ENCODE measurements around the gene CLEC2D. TPM values are rescaled to one million over a fixed set of nuclear protein-coding genes. Genes with fewer than 3 reads are reported as not detected.
"Not testable (repeated sequence)": the region's sequence is repeated elsewhere in the genome, so short reads cannot be mapped to it uniquely, and the experiment has no call there.

Gene CLEC2D
- total RNA-seq, 1 donor = 9.4 TPM

DNA sequence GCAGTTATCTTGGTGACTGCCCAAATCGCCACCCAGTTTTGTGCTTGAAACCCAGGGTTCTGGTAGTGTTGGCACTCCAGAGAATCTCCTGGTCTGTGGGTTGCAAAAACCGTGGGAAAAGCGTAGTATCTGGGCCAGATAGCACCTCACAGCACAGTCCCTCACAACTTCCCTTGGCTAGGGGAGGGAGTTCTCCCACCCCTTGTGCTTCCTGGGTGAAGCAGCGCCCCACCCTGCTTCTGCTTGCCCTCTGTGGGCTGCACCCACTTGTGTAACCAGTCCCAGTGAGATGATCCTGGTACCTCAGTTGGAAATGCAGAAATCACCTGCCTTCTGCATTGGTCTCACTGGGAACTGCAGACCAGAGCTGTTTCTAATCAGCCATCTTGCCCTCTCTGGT, 16.4 kb downstream of the CLEC2D start:
- no peaks in the 10 kb centered on the region for H3K4me1 ChIP-seq (ENCODE audit: insufficient read depth, low read length)

DNA sequence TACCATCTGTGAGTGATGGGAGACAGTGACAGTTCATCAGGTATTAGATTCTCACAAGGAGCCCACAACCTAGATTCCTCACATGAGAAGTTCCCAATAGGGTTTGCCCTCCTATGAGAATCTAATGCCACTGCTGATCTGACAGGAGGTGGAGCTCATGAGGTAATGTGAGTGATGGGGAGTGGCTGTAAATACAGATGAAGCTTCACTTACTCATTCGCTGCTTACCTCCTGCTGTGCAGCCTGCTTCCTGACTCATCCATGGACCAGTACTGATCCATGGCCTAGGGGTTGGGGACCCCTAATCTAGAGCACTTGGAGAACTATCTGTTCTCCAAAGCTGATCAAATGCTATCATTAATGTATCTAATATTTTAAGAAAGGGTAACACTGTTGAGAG, 17.7 kb downstream of the CLEC2D start:
- Histone ChIP-seq H3K27ac (ENCODE audit: low read depth, low read length) (no peak overlapping the region), H3K79me2 (ENCODE audit: insufficient read depth, low read length) (no peaks in the 10 kb centered on the region), H4K20me1 (ENCODE audit: insufficient read depth, low read length) (no peaks in the 10 kb centered on the region), H3K4me1 (ENCODE audit: insufficient read depth, low read length) (no peaks in the 10 kb centered on the region), H3K4me2 (ENCODE audit: insufficient read depth, low read length) (no peak overlapping the region), H3K9me3 (ENCODE audit: low read depth, low read length) (no peaks in the 10 kb centered on the region), H3K4me3 (ENCODE audit: insufficient read depth, low read length) (no peak overlapping the region), H3K27me3 (ENCODE audit: insufficient read depth, low read length) (no peaks in the 10 kb centered on the region), H3K36me3 (ENCODE audit: insufficient read depth, low read length) (peaks cover 5% of the 10 kb centered on the region), H2AFZ (ENCODE audit: low read length) (no peak overlapping the region)
- DNase-seq (ENCODE audit: insufficient read length, low spot score, missing footprints) = no peak
- TF ChIP-seq CTCF (IDR thresholded peaks at IDR 0.05; ENCODE audit: extremely low read depth, low read depth, low read length) = no peak

More for the DNA sequence above, 16.4 kb downstream of the CLEC2D start:
- H4K20me1 ChIP-seq (ENCODE audit: insufficient read depth, low read length) = no peaks in the 10 kb centered on the region
- DNase-seq (ENCODE audit: insufficient read length, low spot score, missing footprints) = no peak
- H3K9me3 ChIP-seq (ENCODE audit: low read depth, low read length) = no peaks in the 10 kb centered on the region
- no peaks in the 10 kb centered on the region for H3K79me2 ChIP-seq (ENCODE audit: insufficient read depth, low read length)
- H3K4me2 ChIP-seq (ENCODE audit: insufficient read depth, low read length) = no peak overlapping the region
- H2AFZ ChIP-seq (ENCODE audit: low read length) = no peak overlapping the region
- H3K27me3 ChIP-seq (ENCODE audit: insufficient read depth, low read length) = no peaks in the 10 kb centered on the region
- H3K27ac ChIP-seq (ENCODE audit: low read depth, low read length) = no peak overlapping the region
- peaks cover 7% of the 10 kb centered on the region for H3K36me3 ChIP-seq (ENCODE audit: insufficient read depth, low read length)
- TF ChIP-seq CTCF (IDR thresholded peaks at IDR 0.05; ENCODE audit: extremely low read depth, low read depth, low read length) = no peak
- no peak overlapping the region for H3K4me3 ChIP-seq (ENCODE audit: insufficient read depth, low read length)

DNA sequence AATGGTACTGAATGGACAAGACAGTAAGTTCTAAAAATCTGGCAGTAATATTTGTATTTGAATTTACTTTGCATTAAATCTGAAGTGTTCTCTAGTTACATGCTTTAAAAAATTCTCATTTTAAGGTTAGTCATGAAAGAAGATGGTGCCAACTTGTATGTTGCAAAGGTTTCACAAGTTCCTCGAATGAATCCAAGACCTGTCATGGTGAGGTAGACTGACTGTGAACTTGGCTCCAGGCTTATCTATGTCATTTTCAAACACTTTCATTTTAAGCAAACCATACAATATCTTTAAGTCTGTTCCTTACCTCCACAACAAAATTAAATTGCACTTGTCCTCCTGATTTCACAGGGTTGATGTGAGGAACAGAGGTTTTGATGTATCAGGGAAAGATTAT, 23.4 kb downstream of the CLEC2D start:
- peaks cover 5% of the 10 kb centered on the region for H3K36me3 ChIP-seq (ENCODE audit: insufficient read depth, low read length)
- no peaks in the 10 kb centered on the region for H3K9me3 ChIP-seq (ENCODE audit: low read depth, low read length)
- no peak overlapping the region for H3K4me3 ChIP-seq (ENCODE audit: insufficient read depth, low read length)
- H3K79me2 ChIP-seq (ENCODE audit: insufficient read depth, low read length) = no peaks in the 10 kb centered on the region
- H3K27ac ChIP-seq (ENCODE audit: low read depth, low read length) = no peak overlapping the region
- TF ChIP-seq CTCF (IDR thresholded peaks at IDR 0.05; ENCODE audit: extremely low read depth, low read depth, low read length) = no peak
- no peaks in the 10 kb centered on the region for H4K20me1 ChIP-seq (ENCODE audit: insufficient read depth, low read length)
- H3K4me1 ChIP-seq (ENCODE audit: insufficient read depth, low read length) = no peaks in the 10 kb centered on the region
- no peaks in the 10 kb centered on the region for H3K27me3 ChIP-seq (ENCODE audit: insufficient read depth, low read length)
- no peak overlapping the region for H2AFZ ChIP-seq (ENCODE audit: low read length)
- DNase-seq (ENCODE audit: insufficient read length, low spot score, missing footprints) = no peak
- no peak overlapping the region for H3K4me2 ChIP-seq (ENCODE audit: insufficient read depth, low read length)

GRCh38 chr12:9694241-9694640, 24.7 kb downstream of the CLEC2D start:
- Histone ChIP-seq H3K4me3 (ENCODE audit: insufficient read depth, low read length) (no peak overlapping the region), H2AFZ (ENCODE audit: low read length) (no peak overlapping the region), H3K27me3 (ENCODE audit: insufficient read depth, low read length) (no peaks in the 10 kb centered on the region), H3K4me2 (ENCODE audit: insufficient read depth, low read length) (no peak overlapping the region), H3K27ac (ENCODE audit: low read depth, low read length) (no peak overlapping the region), H3K9me3 (ENCODE audit: low read depth, low read length) (no peaks in the 10 kb centered on the region), H3K79me2 (ENCODE audit: insufficient read depth, low read length) (no peaks in the 10 kb centered on the region), H3K4me1 (ENCODE audit: insufficient read depth, low read length) (no peaks in the 10 kb centered on the region), H3K36me3 (ENCODE audit: insufficient read depth, low read length) (peaks cover under 1% of the 10 kb centered on the region), H4K20me1 (ENCODE audit: insufficient read depth, low read length) (no peaks in the 10 kb centered on the region)
- no peak for DNase-seq (ENCODE audit: insufficient read length, low spot score, missing footprints)
- TF ChIP-seq CTCF (IDR thresholded peaks at IDR 0.05; ENCODE audit: extremely low read depth, low read depth, low read length) = no peak

- H3K27ac ChIP-seq (ENCODE audit: low read depth, low read length); H3K4me3 ChIP-seq (ENCODE audit: insufficient read depth, low read length); H3K36me3 ChIP-seq (ENCODE audit: insufficient read depth, low read length); DNase-seq (ENCODE audit: insufficient read length, low spot score, missing footprints); H4K20me1 ChIP-seq (ENCODE audit: insufficient read depth, low read length); H3K79me2 ChIP-seq (ENCODE audit: insufficient read depth, low read length); H3K9me3 ChIP-seq (ENCODE audit: low read depth, low read length); H3K4me2 ChIP-seq (ENCODE audit: insufficient read depth, low read length); H3K4me1 ChIP-seq (ENCODE audit: insufficient read depth, low read length); H3K27me3 ChIP-seq (ENCODE audit: insufficient read depth, low read length); H2AFZ ChIP-seq (ENCODE audit: low read length): not testable (repeated sequence)
Observed at GRCh38 chr12:9695150-9695549, 25.6 kb downstream of the CLEC2D start.

GRCh38 chr12:9695661-9696060, 26.1 kb downstream of the CLEC2D start:
- not testable (repeated sequence) for DNase-seq (ENCODE audit: insufficient read length, low spot score, missing footprints); H3K27me3 ChIP-seq (ENCODE audit: insufficient read depth, low read length); H4K20me1 ChIP-seq (ENCODE audit: insufficient read depth, low read length); H3K4me2 ChIP-seq (ENCODE audit: insufficient read depth, low read length); H3K4me3 ChIP-seq (ENCODE audit: insufficient read depth, low read length); H3K36me3 ChIP-seq (ENCODE audit: insufficient read depth, low read length); H3K79me2 ChIP-seq (ENCODE audit: insufficient read depth, low read length); H3K9me3 ChIP-seq (ENCODE audit: low read depth, low read length); H2AFZ ChIP-seq (ENCODE audit: low read length); H3K27ac ChIP-seq (ENCODE audit: low read depth, low read length); H3K4me1 ChIP-seq (ENCODE audit: insufficient read depth, low read length)
